Breast epithelium (tissue), 3 donors: Measurements from ENCODE around the gene CGRRF1.

Experiments used
- CTCF ChIP-seq, 3 donors: fragments of 450-650 bp; IDR thresholded peaks; one replicate each; pipeline ENCODE4 v1.5.1; 2016 to 2017; ENCODE audit warnings: antibody characterized with exemption in 3 of 3, mild to moderate bottlenecking in 3 of 3, moderate library complexity in 3 of 3
- POLR2A ChIP-seq: fragments of 450-650 bp; IDR thresholded peaks from one replicate; pipeline ENCODE4 v1.6.1; 2016; ENCODE audit warnings: antibody characterized with exemption, mild to moderate bottlenecking, moderate library complexity
- POLR2AphosphoS5 ChIP-seq, 3 donors: sonication (generic); formaldehyde crosslinking; IDR thresholded peaks; one replicate each; pipeline ENCODE4 v1.6.1; 2017; ENCODE audit warnings: antibody characterized with exemption in 3 of 3

- TF ChIP-seq CTCF (IDR thresholded peaks at IDR 0.05) (no peak), POLR2A (no peak), POLR2AphosphoS5 (IDR thresholded peaks at IDR 0.05) (no peak)
Observed at GRCh38 chr14:54497224-54497623, 12.5 kb upstream of the CGRRF1 start.
